Heart left ventricle (tissue), 13 donors: ENCODE results near the gene DPH6.

Experiments
- CTCF ChIP-seq, 12 donors: fragments of 200-600 bp; sonication (generic) in 4 of 12; IDR thresholded peaks; one replicate each; pipeline versions ENCODE4 v1.5.0 to v1.8.0; 2018 to 2022; ENCODE audit warnings: antibody characterized with exemption in 12 of 12, mild to moderate bottlenecking in 5 of 12
- POLR2A ChIP-seq, 2 donors: fragments of 450-650 bp; IDR thresholded peaks; one replicate each; pipeline ENCODE4 v1.6.1; 2017; ENCODE audit warnings: antibody characterized with exemption in 2 of 2, mild to moderate bottlenecking in 2 of 2, moderate library complexity in 2 of 2
- donor health status: ischemic (EF 13 %, LVEDD 7.1; RV severe dilation, severe dysfunction).
- donor health status: DM: no; HTN: yes; CAD: no.
- donor health status: DM: no; HTN: no; CAD: no.
- donor health status: ischemic (EF 25% LVEDD 6.9; RV normal size, moderate dysfunction).
- donor health status: ischemic (EF 25% LVEDD 5.7; RV mildly dilated, moderate dysfunction).
- donor health status: ischemic (EF 35%, LVEDD 5.7; RV mildly dilated, moderate dysfunction).
- donor health status: nonischemic (EF 11% LVEDD 7.7; RV severe dilation, severe dysfunction).
- donor health status: DM: yes; HTN: yes; CAD: no.
- donor health status: PGD.
- donor health status: ischemic (EF 29% LVEDD 5.4; RV normal size, mild dysfunction).
- donor health status: nonischemic (EF 23%, LVEDD 6.1; RV moderate dilation, normal function).

DNA sequence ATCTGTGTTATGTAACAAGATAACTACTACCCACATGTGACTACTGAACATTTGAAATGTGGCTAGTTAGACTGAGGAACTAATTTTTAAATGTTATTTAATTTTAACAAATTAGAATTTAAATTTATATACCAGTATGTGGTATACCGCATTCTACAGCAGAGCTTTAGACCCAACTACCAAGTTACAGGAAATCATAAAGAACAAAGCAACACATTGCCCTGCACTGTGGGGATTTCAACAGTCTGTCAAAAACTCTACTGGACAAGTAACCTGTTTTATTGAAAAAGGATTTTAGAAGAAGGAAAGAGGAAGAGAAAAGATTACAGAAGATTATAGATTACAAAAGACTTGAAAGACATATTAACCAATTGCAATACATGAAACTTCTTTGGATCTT lies 64.9 kb downstream of the DPH6 start:
- TF ChIP-seq CTCF (IDR thresholded peaks at IDR 0.05), result no peak
- TF ChIP-seq POLR2A (IDR thresholded peaks at IDR 0.05), result no peak
